HG03460 (cell line): ENCODE measurements around the gene MYH10.
A peak's percentile ranks its signal among the peaks of the same experiment; 100 is the strongest.

ENCODE experiments used
- ATAC-seq: cut with Tn5 transposase; IDR thresholded peaks from one replicate; pipeline ENCODE4 v1.9.1; 2021; ENCODE audit not compliant: unreplicated experiment

The MYH10 gene

GRCh38 chr17:8649157-8650118, 18.9 kb upstream of the MYH10 start:
- ATAC-seq = no peak

- no peak for ATAC-seq
Measured at GRCh38 chr17:8647956-8648355, 17.4 kb upstream of the MYH10 start.

- no peak for ATAC-seq
Measured at GRCh38 chr17:8647202-8647601, 16.7 kb upstream of the MYH10 start.

GRCh38 chr17:8644507-8644902, 14.0 kb upstream of the MYH10 start:
- no peak for ATAC-seq

GRCh38 chr17:8643855-8644506, 13.5 kb upstream of the MYH10 start:
- no peak for ATAC-seq

- ATAC-seq = no peak
Measured at GRCh38 chr17:8639709-8640108, 9.2 kb upstream of the MYH10 start.

GRCh38 chr17:8632061-8632460, 1.5 kb upstream of the MYH10 start:
- ATAC-seq = no peak

- no peak for ATAC-seq
Measured at GRCh38 chr17:8631554-8631877, 991 bp upstream of the MYH10 start.

GRCh38 chr17:8630802-8631553, 453 bp upstream of the MYH10 start:
- peak; percentile 94 for ATAC-seq

- ATAC-seq = no peak
Measured at GRCh38 chr17:8629371-8630226, 926 bp downstream of the MYH10 start.

GRCh38 chr17:8628609-8629169, 1.8 kb downstream of the MYH10 start:
- no peak for ATAC-seq

GRCh38 chr17:8628172-8628571, 2.4 kb downstream of the MYH10 start:
- no peak for ATAC-seq

- ATAC-seq = no peak
Measured at GRCh38 chr17:8623591-8623990, 6.9 kb downstream of the MYH10 start.

- no peak for ATAC-seq
Measured at GRCh38 chr17:8622191-8622590, 8.3 kb downstream of the MYH10 start.

- no peak for ATAC-seq
Measured at GRCh38 chr17:8621585-8621984, 8.9 kb downstream of the MYH10 start.

- ATAC-seq = no peak
Measured at GRCh38 chr17:8619294-8619693, 11.2 kb downstream of the MYH10 start.

- ATAC-seq = no peak
Measured at GRCh38 chr17:8618825-8619224, 11.7 kb downstream of the MYH10 start.

GRCh38 chr17:8614988-8615387, 15.5 kb downstream of the MYH10 start:
- no peak for ATAC-seq

GRCh38 chr17:8611619-8612298, 18.8 kb downstream of the MYH10 start:
- no peak for ATAC-seq

GRCh38 chr17:8611137-8611536, 19.4 kb downstream of the MYH10 start:
- ATAC-seq = no peak
